ENCODE results near the gene CDH22. TPM values are rescaled to one million over a fixed set of nuclear protein-coding genes. Genes with fewer than 3 reads are reported as not detected.

The CDH22 gene
- total RNA-seq, 1 donor from 2014 or later: 0.13 TPM

DNA sequence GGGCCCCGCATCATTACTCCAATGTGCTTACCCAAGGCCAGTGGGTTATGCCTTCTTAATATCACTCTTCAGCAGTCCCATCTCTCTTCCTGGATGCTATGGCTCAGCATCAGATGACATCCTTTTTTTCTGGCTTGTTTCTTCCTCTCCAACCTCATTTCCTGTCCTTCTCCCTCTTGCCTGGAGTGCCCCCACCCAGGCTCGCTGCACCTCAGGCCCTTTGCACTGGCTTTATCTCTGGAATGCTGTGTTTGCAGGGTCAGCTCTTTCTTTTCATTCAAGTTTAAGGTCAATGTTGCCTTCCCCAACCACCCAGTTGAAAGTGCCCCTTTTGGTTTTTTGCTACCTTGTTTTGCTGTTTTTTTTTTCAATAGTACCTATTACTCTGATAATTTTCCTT is 153.5 kb downstream of the CDH22 start:
- Histone ChIP-seq H3K9ac (no peak overlapping the region), H3K9me3 (ENCODE audit: low read depth) (no peaks in the 10 kb centered on the region), H3K4me1 (peaks cover 20% of the 10 kb centered on the region), H3K36me3 (no peaks in the 10 kb centered on the region), H3K79me2 (ENCODE audit: low read depth) (no peaks in the 10 kb centered on the region), H3K4me2 (no peak overlapping the region), H3K27me3 (no peaks in the 10 kb centered on the region), H3K4me3 (no peak overlapping the region), H4K20me1 (ENCODE audit: low read depth) (no peaks in the 10 kb centered on the region), H2AFZ (replicated peaks) (no peak overlapping the region), H3K27ac (no peak overlapping the region), H3F3A (ENCODE audit: low read depth) (peaks cover 4% of the 10 kb centered on the region)
- TF ChIP-seq EZH2 (IDR thresholded peaks at IDR 0.05) (no peak), EZH2phosphoT487 (IDR thresholded peaks at IDR 0.05) (no peak), CTCF (IDR thresholded peaks at IDR 0.05) (no peak)
- Mint-ChIP-seq H3K9me3 (no peaks in the 10 kb centered on the region), H3K27me3 (ENCODE audit: insufficient read depth, low read depth) (peaks cover 18% of the 10 kb centered on the region), H3K4me1 (peaks cover 19% of the 10 kb centered on the region), H3K4me3 (no peak overlapping the region), H3K27ac (no peak overlapping the region), H3K36me3 (no peaks in the 10 kb centered on the region)
- DNase-seq (ENCODE audit: low spot score): no peak

DNA sequence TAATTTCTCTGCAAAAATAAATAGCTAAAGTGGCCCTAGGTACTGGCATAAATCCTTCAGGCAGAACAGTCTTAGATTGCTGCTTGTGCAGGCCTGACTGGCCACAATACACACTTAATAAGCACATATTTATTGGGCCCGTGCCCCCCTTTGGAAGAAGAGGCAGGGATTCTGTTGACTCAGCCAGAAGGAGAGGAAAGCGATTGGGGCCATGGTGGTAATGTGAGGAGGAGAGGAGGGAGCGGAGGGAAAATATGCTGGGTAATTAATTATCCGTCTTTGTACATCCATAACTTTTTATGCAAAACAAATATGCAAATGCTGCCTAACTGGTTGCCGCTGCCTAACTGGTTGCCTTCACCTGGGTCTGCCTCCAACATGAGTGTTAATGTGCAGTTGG is 154.0 kb downstream of the CDH22 start:
- Histone ChIP-seq H3K79me2 (ENCODE audit: low read depth) (no peaks in the 10 kb centered on the region), H3F3A (ENCODE audit: low read depth) (peaks cover 4% of the 10 kb centered on the region), H2AFZ (replicated peaks) (no peak overlapping the region), H3K4me1 (peaks cover 20% of the 10 kb centered on the region), H3K9me3 (ENCODE audit: low read depth) (no peaks in the 10 kb centered on the region), H3K36me3 (no peaks in the 10 kb centered on the region), H3K27ac (no peak overlapping the region), H4K20me1 (ENCODE audit: low read depth) (no peaks in the 10 kb centered on the region), H3K27me3 (no peaks in the 10 kb centered on the region), H3K9ac (no peak overlapping the region), H3K4me2 (no peak overlapping the region), H3K4me3 (no peak overlapping the region)
- peaks cover 18% of the 10 kb centered on the region for H3K27me3 Mint-ChIP-seq (ENCODE audit: insufficient read depth, low read depth)
- H3K36me3 Mint-ChIP-seq: no peaks in the 10 kb centered on the region
- TF ChIP-seq EZH2 (IDR thresholded peaks at IDR 0.05) (no peak), CTCF (IDR thresholded peaks at IDR 0.05) (no peak), EZH2phosphoT487 (IDR thresholded peaks at IDR 0.05) (no peak)
- no peak overlapping the region for H3K4me3 Mint-ChIP-seq
- H3K27ac Mint-ChIP-seq: no peak overlapping the region
- no peak for DNase-seq (ENCODE audit: low spot score)
- H3K9me3 Mint-ChIP-seq: no peaks in the 10 kb centered on the region
- H3K4me1 Mint-ChIP-seq: peaks cover 18% of the 10 kb centered on the region

GRCh38 chr20:46152824-46153586 is 155.3 kb downstream of the CDH22 start:
- no peak overlapping the region for H3K27ac ChIP-seq
- H3K36me3 ChIP-seq: no peaks in the 10 kb centered on the region
- H3K4me2 ChIP-seq: no peak overlapping the region
- no peak for DNase-seq (ENCODE audit: low spot score)
- H3K4me3 ChIP-seq: no peak overlapping the region
- H3K9me3 ChIP-seq (ENCODE audit: low read depth): no peaks in the 10 kb centered on the region
- Mint-ChIP-seq H3K27me3 (ENCODE audit: insufficient read depth, low read depth) (peaks cover 17% of the 10 kb centered on the region), H3K4me3 (no peak overlapping the region), H3K36me3 (no peaks in the 10 kb centered on the region), H3K4me1 (peaks cover 12% of the 10 kb centered on the region), H3K27ac (no peak overlapping the region), H3K9me3 (no peaks in the 10 kb centered on the region)
- H3K9ac ChIP-seq: no peak overlapping the region
- TF ChIP-seq EZH2 (IDR thresholded peaks at IDR 0.05) (no peak), EZH2phosphoT487 (IDR thresholded peaks at IDR 0.05) (no peak), CTCF (IDR thresholded peaks at IDR 0.05) (no peak)
- peaks cover 4% of the 10 kb centered on the region for H3F3A ChIP-seq (ENCODE audit: low read depth)
- H3K27me3 ChIP-seq: no peaks in the 10 kb centered on the region
- H3K4me1 ChIP-seq: peaks cover 13% of the 10 kb centered on the region
- no peaks in the 10 kb centered on the region for H3K79me2 ChIP-seq (ENCODE audit: low read depth)
- no peaks in the 10 kb centered on the region for H4K20me1 ChIP-seq (ENCODE audit: low read depth)
- H2AFZ ChIP-seq (replicated peaks): no peak overlapping the region
